SH-SY5Y (cell line): Measurements from ENCODE around the gene SH2D3A.

Source experiments
- GATA2 ChIP-seq: IDR thresholded peaks from 2 replicates; pipeline ENCODE4 v1.6.1; 2011; ENCODE audit warnings: mild to moderate bottlenecking, low read depth, low read length
- GATA3 ChIP-seq: IDR thresholded peaks from 2 replicates; pipeline ENCODE4 v1.6.1; 2011; ENCODE audit warnings: low read depth, mild to moderate bottlenecking, low read length, moderate library complexity

DNA sequence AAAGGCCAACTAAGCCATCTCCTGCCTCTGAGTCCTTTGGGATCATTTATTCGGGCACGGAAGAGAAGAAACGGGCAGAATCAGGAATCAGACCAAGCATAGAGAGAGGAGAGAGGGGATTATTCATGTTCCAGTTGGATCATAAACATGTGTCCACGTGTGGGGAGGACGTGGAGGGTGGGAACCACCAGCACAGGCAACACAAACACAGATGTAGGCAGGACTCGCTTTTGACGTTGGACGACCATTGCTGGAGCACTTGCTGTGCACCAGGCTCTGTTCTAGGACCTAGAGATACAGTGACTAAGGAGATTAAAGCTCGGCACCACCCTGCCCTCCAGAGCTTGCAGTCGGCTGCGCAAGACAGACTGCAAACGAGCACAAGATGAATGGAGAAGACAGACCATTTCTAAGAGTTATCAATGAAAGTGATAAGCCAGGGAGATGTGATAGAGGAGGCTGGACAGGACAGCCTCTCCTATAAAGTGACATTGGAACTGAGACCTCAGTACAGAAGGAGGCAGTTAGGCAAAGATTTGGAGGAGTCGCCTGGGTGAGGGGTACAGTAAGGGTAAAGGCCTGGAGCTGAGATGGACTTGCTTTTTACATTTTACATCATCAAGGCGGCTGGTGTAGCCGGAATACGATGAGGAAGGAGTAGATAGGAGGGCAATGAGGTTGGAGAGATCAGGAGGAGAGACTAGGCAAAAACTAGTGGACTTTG, 716 bp downstream of the SH2D3A start:
- TF ChIP-seq GATA3 (no peak), GATA2 (no peak)
